Stimulated activated CD8-positive, alpha-beta memory T cell treated with anti-CD3 and anti-CD28 coated beads, Interleukin-7, amount 100 ng/mL, for 48 hours (primary cell): ENCODE results near the gene CBLL1.

ENCODE experiments used
- DNase-seq, 2 donors: peaks; one replicate each; pipeline ENCODE4 v3.0.0-alpha.2; 2020; ENCODE audit warnings: low read depth in 1 of 2; ENCODE audit errors: extremely low read depth in 1 of 2

Gene CBLL1

GRCh38 chr7:107809179-107809578 is 65.2 kb downstream of the CBLL1 start:
- DNase-seq, result no peak

- DNase-seq, result no peak
Measured at GRCh38 chr7:107810626-107811025, 66.7 kb downstream of the CBLL1 start.
